Dedifferentiated amniotic fluid mesenchymal stem cell (primary cell): ENCODE results near the gene TMEM63B.
"Not testable (repeated sequence)": the region's sequence is repeated elsewhere in the genome, so short reads cannot be mapped to it uniquely, and the experiment has no call there.

Experiments used
- DNase-seq: peaks from one replicate; pipeline ENCODE4 v3.0.0-alpha.2; 2016; ENCODE audit errors: extremely low spot score

The TMEM63B gene

GRCh38 chr6:44144536-44144935 is 17.2 kb downstream of the TMEM63B start:
- DNase-seq = not testable (repeated sequence)

GRCh38 chr6:44145839-44146238 is 18.5 kb downstream of the TMEM63B start:
- no peak for DNase-seq

- no peak for DNase-seq
Measured at GRCh38 chr6:44146685-44147084, 19.3 kb downstream of the TMEM63B start.

GRCh38 chr6:44147256-44147655 is 19.9 kb downstream of the TMEM63B start:
- DNase-seq = no peak

GRCh38 chr6:44148306-44148705 is 21.0 kb downstream of the TMEM63B start:
- no peak for DNase-seq

GRCh38 chr6:44149369-44150012 is 22.1 kb downstream of the TMEM63B start:
- no peak for DNase-seq

- DNase-seq = no peak
Measured at GRCh38 chr6:44150317-44150917, 23.1 kb downstream of the TMEM63B start.

GRCh38 chr6:44151348-44152108 is 24.2 kb downstream of the TMEM63B start:
- DNase-seq = no peak

- no peak for DNase-seq
Measured at GRCh38 chr6:44152109-44152461, 24.7 kb downstream of the TMEM63B start.

GRCh38 chr6:44152533-44152932 is 25.2 kb downstream of the TMEM63B start:
- DNase-seq = no peak

- DNase-seq = no peak
Measured at GRCh38 chr6:44154067-44154466, 26.7 kb downstream of the TMEM63B start.

- no peak for DNase-seq
Measured at GRCh38 chr6:44156494-44157151, 29.3 kb downstream of the TMEM63B start.

GRCh38 chr6:44157152-44157521 is 29.8 kb downstream of the TMEM63B start:
- DNase-seq = no peak

GRCh38 chr6:44158770-44159228 is 31.4 kb downstream of the TMEM63B start, which contains the start of gene CAPN11:
TSS of gene CAPN11 (plus strand) at chr6:44158820. CDS start at chr6:44158849, 29 bp downstream.
- DNase-seq = no peak

- DNase-seq = no peak
Measured at GRCh38 chr6:44161997-44162338, 34.6 kb downstream of the TMEM63B start.

GRCh38 chr6:44162876-44163625 is 35.7 kb downstream of the TMEM63B start:
- no peak for DNase-seq

- no peak for DNase-seq
Measured at GRCh38 chr6:44166116-44166515, 38.8 kb downstream of the TMEM63B start.

GRCh38 chr6:44166591-44167184 is 39.3 kb downstream of the TMEM63B start:
- DNase-seq = no peak

GRCh38 chr6:44167567-44167966 is 40.2 kb downstream of the TMEM63B start:
- DNase-seq = no peak

- DNase-seq = no peak
Measured at GRCh38 chr6:44169154-44169553, 41.8 kb downstream of the TMEM63B start.

GRCh38 chr6:44169886-44170570 is 42.7 kb downstream of the TMEM63B start:
- DNase-seq = no peak
